ENCODE data around the gene SPATA2. TPM values are rescaled to one million over a fixed set of nuclear protein-coding genes. Genes with fewer than 3 reads are reported as not detected.

Gene SPATA2
- total RNA-seq, 1 experiment from 2014 or later = 8.3 TPM

- DNase-seq (ENCODE audit: low read depth, low spot score) (no peak), ATAC-seq (no peak)
- no TSS peak for BruUV-seq (replicated peaks)
- in situ Hi-C loops (cut with HindIII; ENCODE audit: low pct_unique_long_range_greater_than_20kb, low sequenced_read_pairs) (no loop called here), intact Hi-C loops (cut with micrococcal nuclease; ENCODE audit: unreplicated experiment) (no loop called here)
- no peaks in the 10 kb centered on the region for H3K27me3 ChIP-seq (ENCODE audit: control insufficient read depth, insufficient read depth, low read length)
- no peak overlapping the region for H3K27ac ChIP-seq (ENCODE audit: low read length)
- ChIA-PET CTCF (no interaction called here), POLR2A (no interaction called here)
- TF ChIP-seq POLR2AphosphoS5 (IDR thresholded peaks at IDR 0.05; ENCODE audit: low read depth, low read length) = no peak
- TF ChIP-seq TCF7L2 (IDR thresholded peaks at IDR 0.05; ENCODE audit: low read depth, low read length) = no peak
- TF ChIP-seq, protein P1, sequence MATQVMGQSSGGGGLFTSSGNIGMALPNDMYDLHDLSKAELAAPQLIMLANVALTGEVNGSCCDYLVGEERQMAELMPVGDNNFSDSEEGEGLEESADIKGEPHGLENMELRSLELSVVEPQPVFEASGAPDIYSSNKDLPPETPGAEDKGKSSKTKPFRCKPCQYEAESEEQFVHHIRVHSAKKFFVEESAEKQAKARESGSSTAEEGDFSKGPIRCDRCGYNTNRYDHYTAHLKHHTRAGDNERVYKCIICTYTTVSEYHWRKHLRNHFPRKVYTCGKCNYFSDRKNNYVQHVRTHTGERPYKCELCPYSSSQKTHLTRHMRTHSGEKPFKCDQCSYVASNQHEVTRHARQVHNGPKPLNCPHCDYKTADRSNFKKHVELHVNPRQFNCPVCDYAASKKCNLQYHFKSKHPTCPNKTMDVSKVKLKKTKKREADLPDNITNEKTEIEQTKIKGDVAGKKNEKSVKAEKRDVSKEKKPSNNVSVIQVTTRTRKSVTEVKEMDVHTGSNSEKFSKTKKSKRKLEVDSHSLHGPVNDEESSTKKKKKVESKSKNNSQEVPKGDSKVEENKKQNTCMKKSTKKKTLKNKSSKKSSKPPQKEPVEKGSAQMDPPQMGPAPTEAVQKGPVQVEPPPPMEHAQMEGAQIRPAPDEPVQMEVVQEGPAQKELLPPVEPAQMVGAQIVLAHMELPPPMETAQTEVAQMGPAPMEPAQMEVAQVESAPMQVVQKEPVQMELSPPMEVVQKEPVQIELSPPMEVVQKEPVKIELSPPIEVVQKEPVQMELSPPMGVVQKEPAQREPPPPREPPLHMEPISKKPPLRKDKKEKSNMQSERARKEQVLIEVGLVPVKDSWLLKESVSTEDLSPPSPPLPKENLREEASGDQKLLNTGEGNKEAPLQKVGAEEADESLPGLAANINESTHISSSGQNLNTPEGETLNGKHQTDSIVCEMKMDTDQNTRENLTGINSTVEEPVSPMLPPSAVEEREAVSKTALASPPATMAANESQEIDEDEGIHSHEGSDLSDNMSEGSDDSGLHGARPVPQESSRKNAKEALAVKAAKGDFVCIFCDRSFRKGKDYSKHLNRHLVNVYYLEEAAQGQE (IDR thresholded peaks at IDR 0.05; ENCODE audit: insufficient read depth in 1 of 2, low read depth in 2 of 2, low read length in 1 of 2) = no peak
- TF ChIP-seq SIN3A (IDR thresholded peaks at IDR 0.05; ENCODE audit: borderline replicate concordance, insufficient read depth, low read depth, low read length) = no peak
- TF ChIP-seq, protein P2, sequence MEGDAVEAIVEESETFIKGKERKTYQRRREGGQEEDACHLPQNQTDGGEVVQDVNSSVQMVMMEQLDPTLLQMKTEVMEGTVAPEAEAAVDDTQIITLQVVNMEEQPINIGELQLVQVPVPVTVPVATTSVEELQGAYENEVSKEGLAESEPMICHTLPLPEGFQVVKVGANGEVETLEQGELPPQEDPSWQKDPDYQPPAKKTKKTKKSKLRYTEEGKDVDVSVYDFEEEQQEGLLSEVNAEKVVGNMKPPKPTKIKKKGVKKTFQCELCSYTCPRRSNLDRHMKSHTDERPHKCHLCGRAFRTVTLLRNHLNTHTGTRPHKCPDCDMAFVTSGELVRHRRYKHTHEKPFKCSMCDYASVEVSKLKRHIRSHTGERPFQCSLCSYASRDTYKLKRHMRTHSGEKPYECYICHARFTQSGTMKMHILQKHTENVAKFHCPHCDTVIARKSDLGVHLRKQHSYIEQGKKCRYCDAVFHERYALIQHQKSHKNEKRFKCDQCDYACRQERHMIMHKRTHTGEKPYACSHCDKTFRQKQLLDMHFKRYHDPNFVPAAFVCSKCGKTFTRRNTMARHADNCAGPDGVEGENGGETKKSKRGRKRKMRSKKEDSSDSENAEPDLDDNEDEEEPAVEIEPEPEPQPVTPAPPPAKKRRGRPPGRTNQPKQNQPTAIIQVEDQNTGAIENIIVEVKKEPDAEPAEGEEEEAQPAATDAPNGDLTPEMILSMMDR (IDR thresholded peaks at IDR 0.05) = no peak
- H3K36me3 ChIP-seq (ENCODE audit: control insufficient read depth, insufficient read depth, low read length) = no peaks in the 10 kb centered on the region
- H3K4me3 ChIP-seq (ENCODE audit: low read depth in 2 of 2, low read length in 2 of 2) = no peak overlapping the region
- no peaks in the 10 kb centered on the region for H3K4me1 ChIP-seq (ENCODE audit: control insufficient read depth, insufficient read depth, low read length)
- H3K9me3 ChIP-seq (ENCODE audit: control insufficient read depth, insufficient read depth, low read depth, low read length) = no peaks in the 10 kb centered on the region
Measured at GRCh38 chr20:49868964-49869363, 46.4 kb downstream of the SPATA2 start.

DNA sequence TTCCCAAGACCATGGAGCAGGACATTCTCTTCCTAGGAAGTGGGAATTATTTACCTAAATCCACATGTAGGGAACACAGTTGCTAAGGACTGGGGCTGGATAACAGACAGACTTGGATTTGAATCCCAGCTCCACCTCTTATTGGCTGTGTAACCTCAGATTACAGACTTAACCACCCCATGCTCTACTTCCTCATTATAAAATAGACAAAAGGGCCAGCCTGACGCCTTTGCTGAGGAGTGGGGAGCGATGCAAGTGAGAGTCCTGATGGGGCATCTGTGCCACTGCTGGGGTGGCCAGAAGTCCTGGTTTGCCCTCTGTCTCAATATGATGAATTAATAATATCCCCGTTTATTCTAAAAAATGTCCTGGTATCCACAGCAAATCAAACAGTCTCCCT lies 46.8 kb downstream of the SPATA2 start:
- H3K4me1 ChIP-seq (ENCODE audit: control insufficient read depth, insufficient read depth, low read length) = no peaks in the 10 kb centered on the region
- in situ Hi-C loops (cut with HindIII; ENCODE audit: low pct_unique_long_range_greater_than_20kb, low sequenced_read_pairs) = no loop called here
- ChIA-PET CTCF (no interaction called here), POLR2A (no interaction called here)
- no peaks in the 10 kb centered on the region for H3K36me3 ChIP-seq (ENCODE audit: control insufficient read depth, insufficient read depth, low read length)
- no peaks in the 10 kb centered on the region for H3K9me3 ChIP-seq (ENCODE audit: control insufficient read depth, insufficient read depth, low read depth, low read length)
- H3K4me3 ChIP-seq (ENCODE audit: low read depth in 2 of 2, low read length in 2 of 2) = no peak overlapping the region
- ATAC-seq = no peak
- BruUV-seq (replicated peaks) = no TSS peak
- DNase-seq (ENCODE audit: low read depth, low spot score) = no peak
- intact Hi-C loops (cut with micrococcal nuclease; ENCODE audit: unreplicated experiment) = no loop called here
- H3K27me3 ChIP-seq (ENCODE audit: control insufficient read depth, insufficient read depth, low read length) = no peaks in the 10 kb centered on the region
- TF ChIP-seq SIN3A (IDR thresholded peaks at IDR 0.05; ENCODE audit: borderline replicate concordance, insufficient read depth, low read depth, low read length) = no peak
- TF ChIP-seq, protein P1 (IDR thresholded peaks at IDR 0.05; ENCODE audit: insufficient read depth in 1 of 2, low read depth in 2 of 2, low read length in 1 of 2) = no peak
- TF ChIP-seq TCF7L2 (IDR thresholded peaks at IDR 0.05; ENCODE audit: low read depth, low read length) = no peak
- TF ChIP-seq, protein P2 (IDR thresholded peaks at IDR 0.05) = no peak
- TF ChIP-seq POLR2AphosphoS5 (IDR thresholded peaks at IDR 0.05; ENCODE audit: low read depth, low read length) = no peak
- no peak overlapping the region for H3K27ac ChIP-seq (ENCODE audit: low read length)

Measured in Panc1 (cell line).